AG09319 (cell line): ENCODE data around the gene DBX1.

Experiments
- DNase-seq: peaks from one replicate; pipeline ENCODE4 v3.0.0-alpha.2; 2010; ENCODE audit warnings: low read depth; ENCODE audit errors: extremely low read depth
- TF ChIP-seq, protein P1 (sequence below): IDR thresholded peaks from 2 replicates; pipeline ENCODE4 v1.5.1; 2011; ENCODE audit warnings: low read depth, mild to moderate bottlenecking, inconsistent platforms, low read length, moderate library complexity

Gene DBX1

GRCh38 chr11:20109731-20110445 lies 50.4 kb downstream of the DBX1 start:
- TF ChIP-seq, protein P1, sequence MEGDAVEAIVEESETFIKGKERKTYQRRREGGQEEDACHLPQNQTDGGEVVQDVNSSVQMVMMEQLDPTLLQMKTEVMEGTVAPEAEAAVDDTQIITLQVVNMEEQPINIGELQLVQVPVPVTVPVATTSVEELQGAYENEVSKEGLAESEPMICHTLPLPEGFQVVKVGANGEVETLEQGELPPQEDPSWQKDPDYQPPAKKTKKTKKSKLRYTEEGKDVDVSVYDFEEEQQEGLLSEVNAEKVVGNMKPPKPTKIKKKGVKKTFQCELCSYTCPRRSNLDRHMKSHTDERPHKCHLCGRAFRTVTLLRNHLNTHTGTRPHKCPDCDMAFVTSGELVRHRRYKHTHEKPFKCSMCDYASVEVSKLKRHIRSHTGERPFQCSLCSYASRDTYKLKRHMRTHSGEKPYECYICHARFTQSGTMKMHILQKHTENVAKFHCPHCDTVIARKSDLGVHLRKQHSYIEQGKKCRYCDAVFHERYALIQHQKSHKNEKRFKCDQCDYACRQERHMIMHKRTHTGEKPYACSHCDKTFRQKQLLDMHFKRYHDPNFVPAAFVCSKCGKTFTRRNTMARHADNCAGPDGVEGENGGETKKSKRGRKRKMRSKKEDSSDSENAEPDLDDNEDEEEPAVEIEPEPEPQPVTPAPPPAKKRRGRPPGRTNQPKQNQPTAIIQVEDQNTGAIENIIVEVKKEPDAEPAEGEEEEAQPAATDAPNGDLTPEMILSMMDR = no peak
- DNase-seq = no peak
